Natural killer cell treated with Interleukin-12 subunit alpha and Interleukin-12 subunit beta and Interleukin-15 and Interleukin-18, amount 100 ng/mL, for 72 hours (primary cell): ENCODE results near the gene CCSER1. TPM values are rescaled to one million over a fixed set of nuclear protein-coding genes. Genes with fewer than 3 reads are reported as not detected.
"Not testable (repeated sequence)": the region's sequence is repeated elsewhere in the genome, so short reads cannot be mapped to it uniquely, and the experiment has no call there.

Experiments used
- ATAC-seq, 2 donors: fragments of 150-1000 bp; cut with Tn5 transposase in 1 of 2; sonication (Bioruptor Pico), chemical (Tn5 transposase) in 1 of 2; 2 replicates each; pipeline ENCODE4 v1.10.0; 2021
- DNase-seq: peaks from one replicate; pipeline ENCODE4 v3.0.0; 2022; ENCODE audit warnings: low spot score
- H3K27ac Mint-ChIP-seq, 2 donors: 1 replicate in 1 of 2; 2 replicates in 1 of 2; pipeline ENCODE4 v1.8.0; 2022; ENCODE audit warnings: mixed read lengths in 2 of 2, mild to moderate bottlenecking in 1 of 2, moderate library complexity in 1 of 2
- H3K27me3 Mint-ChIP-seq, 2 donors: 1 replicate in 1 of 2; 2 replicates in 1 of 2; pipeline ENCODE4 v1.8.0; 2022; ENCODE audit warnings: mixed read lengths in 2 of 2
- H3K36me3 Mint-ChIP-seq: one replicate; pipeline ENCODE4 v1.8.0; 2022; ENCODE audit warnings: mixed read lengths
- H3K4me1 Mint-ChIP-seq, 2 donors: 1 replicate in 1 of 2; 2 replicates in 1 of 2; pipeline ENCODE4 v1.8.0; 2022; ENCODE audit warnings: low read depth in 2 of 2, mixed read lengths in 2 of 2, mild to moderate bottlenecking in 1 of 2
- H3K4me3 Mint-ChIP-seq: one replicate; pipeline ENCODE4 v1.8.0; 2022; ENCODE audit warnings: mixed read lengths
- H3K9me3 Mint-ChIP-seq: 2 replicates; pipeline ENCODE4 v1.8.0; 2022; ENCODE audit warnings: mixed read lengths
- total RNA-seq, 2 donors: library from RNA; stranded (reverse); gene quantifications; one replicate each; pipeline ENCODE4 v1.2.3, GENCODE V29; 2022

CCSER1 gene
- total RNA-seq, 2 donors from 2014 or later, result 0.17 TPM; not detected in 1

DNA sequence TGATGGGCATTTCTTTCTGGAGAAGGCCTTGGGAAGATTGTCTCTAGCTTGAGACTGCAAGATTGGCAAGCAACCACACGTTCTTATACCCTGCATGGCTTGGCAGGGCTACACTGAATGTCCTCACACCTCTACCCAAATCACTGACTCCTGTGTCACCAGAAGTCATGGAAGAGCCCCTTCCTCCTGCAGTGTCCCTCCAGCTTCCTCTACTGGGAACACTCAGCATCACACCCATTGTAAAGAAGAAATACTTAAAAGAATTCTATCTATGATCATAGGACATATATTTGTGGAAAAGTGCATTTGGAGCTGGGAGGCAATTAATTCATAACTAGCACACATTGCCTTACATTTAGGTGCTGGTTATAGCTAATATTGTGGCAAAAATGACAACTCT, 113.1 kb downstream of the CCSER1 start:
- DNase-seq (no peak), ATAC-seq (no peak)
- no peaks in the 10 kb centered on the region for H3K27me3 Mint-ChIP-seq
- H3K27ac Mint-ChIP-seq, result no peak overlapping the region
- H3K9me3 Mint-ChIP-seq, result no peaks in the 10 kb centered on the region
- H3K4me3 Mint-ChIP-seq, result no peak overlapping the region
- no peaks in the 10 kb centered on the region for H3K4me1 Mint-ChIP-seq
- no peaks in the 10 kb centered on the region for H3K36me3 Mint-ChIP-seq

DNA sequence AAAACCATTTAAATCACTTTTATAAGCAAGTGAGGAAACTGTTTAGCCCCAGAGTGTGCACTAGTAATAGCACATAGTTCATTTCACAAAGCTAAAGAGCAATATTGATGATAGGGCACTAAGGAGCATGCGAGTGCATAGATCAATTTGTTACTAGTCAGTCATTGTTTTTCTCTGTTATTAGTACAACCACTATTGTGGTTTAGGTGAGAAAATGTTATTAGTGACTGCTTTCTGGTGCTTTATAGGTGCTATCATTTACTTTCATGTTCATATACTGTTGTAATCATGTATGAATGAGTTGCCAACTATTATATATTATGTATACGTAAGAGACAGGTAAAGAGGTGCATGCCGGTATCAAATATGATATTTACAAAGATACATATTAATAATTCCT, 113.8 kb downstream of the CCSER1 start:
- DNase-seq (no peak), ATAC-seq (no peak)
- Mint-ChIP-seq H3K36me3 (no peaks in the 10 kb centered on the region), H3K4me1 (no peaks in the 10 kb centered on the region), H3K27me3 (no peaks in the 10 kb centered on the region), H3K27ac (no peak overlapping the region), H3K9me3 (no peaks in the 10 kb centered on the region), H3K4me3 (no peak overlapping the region)

DNA sequence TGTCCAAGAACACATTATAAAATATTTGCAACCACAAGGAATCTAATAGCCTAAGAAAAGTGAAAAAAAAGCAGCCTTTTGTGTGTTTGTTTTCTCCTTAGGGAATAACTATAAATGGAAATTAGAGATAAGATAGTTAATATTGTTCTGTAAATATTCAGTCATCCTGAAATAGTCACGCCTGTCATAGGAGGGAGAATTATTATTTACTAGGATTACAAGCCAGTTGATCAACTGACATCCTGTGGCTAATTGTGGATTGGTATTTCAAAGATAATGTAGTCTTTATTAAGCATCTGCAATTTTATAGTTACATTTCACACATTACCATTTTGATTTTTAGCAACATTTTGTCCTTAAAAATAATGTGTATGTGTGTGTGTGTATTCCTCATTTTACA, 118.6 kb downstream of the CCSER1 start:
- H3K27me3 Mint-ChIP-seq, result no peaks in the 10 kb centered on the region
- H3K9me3 Mint-ChIP-seq, result no peaks in the 10 kb centered on the region
- DNase-seq, result no peak
- ATAC-seq, result no peak
- no peaks in the 10 kb centered on the region for H3K4me1 Mint-ChIP-seq
- H3K36me3 Mint-ChIP-seq, result no peaks in the 10 kb centered on the region
- H3K4me3 Mint-ChIP-seq, result no peak overlapping the region
- H3K27ac Mint-ChIP-seq, result no peak overlapping the region

DNA sequence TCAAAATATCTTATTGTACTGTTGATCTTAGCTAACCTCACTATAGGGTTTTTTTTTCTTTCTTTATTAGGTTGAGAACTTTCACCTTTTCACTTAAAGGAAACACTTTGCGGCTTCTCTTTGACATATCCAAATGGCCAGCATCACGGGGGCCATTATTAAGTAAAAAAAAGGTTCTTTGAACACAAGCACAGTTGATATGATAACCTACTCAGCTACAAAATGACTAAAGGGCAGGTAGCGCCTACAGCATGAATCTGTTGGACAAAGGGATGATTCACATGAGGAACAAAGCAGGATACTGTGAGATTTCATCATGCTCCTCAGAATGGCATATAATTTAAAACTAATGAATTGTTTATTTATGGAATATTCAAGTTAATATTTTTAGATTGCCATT, 119.6 kb downstream of the CCSER1 start:
- no peaks in the 10 kb centered on the region for H3K36me3 Mint-ChIP-seq
- H3K4me1 Mint-ChIP-seq, result no peaks in the 10 kb centered on the region
- H3K27me3 Mint-ChIP-seq, result no peaks in the 10 kb centered on the region
- ATAC-seq (no peak), DNase-seq (no peak)
- H3K4me3 Mint-ChIP-seq, result no peak overlapping the region
- no peak overlapping the region for H3K27ac Mint-ChIP-seq
- no peaks in the 10 kb centered on the region for H3K9me3 Mint-ChIP-seq

DNA sequence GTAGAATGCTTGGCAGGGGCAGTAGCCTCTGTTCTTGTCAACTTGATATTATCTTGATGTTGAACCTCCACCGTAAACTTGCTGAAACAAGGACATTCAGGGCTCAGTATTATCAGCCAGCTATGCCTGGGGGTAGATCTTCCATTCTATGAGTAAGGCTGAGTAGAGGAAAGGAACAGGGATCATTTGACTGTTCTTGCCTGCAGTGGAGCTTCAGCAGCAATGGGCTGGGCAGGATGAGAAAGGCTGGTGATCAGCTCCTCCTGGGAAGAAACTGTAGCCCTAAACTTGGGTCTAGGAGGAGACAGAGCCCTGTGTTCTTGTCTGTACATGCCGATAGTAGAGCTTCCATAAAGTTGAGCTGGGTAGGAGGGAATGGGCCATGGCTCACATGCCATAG, 127.2 kb downstream of the CCSER1 start:
- ATAC-seq (no peak), DNase-seq (no peak)
- peaks cover 10% of the 10 kb centered on the region for H3K9me3 Mint-ChIP-seq
- H3K36me3 Mint-ChIP-seq, result peaks cover 8% of the 10 kb centered on the region
- H3K27me3 Mint-ChIP-seq, result no peaks in the 10 kb centered on the region
- no peaks in the 10 kb centered on the region for H3K4me1 Mint-ChIP-seq
- H3K27ac Mint-ChIP-seq, result no peak overlapping the region
- H3K4me3 Mint-ChIP-seq, result no peak overlapping the region

DNA sequence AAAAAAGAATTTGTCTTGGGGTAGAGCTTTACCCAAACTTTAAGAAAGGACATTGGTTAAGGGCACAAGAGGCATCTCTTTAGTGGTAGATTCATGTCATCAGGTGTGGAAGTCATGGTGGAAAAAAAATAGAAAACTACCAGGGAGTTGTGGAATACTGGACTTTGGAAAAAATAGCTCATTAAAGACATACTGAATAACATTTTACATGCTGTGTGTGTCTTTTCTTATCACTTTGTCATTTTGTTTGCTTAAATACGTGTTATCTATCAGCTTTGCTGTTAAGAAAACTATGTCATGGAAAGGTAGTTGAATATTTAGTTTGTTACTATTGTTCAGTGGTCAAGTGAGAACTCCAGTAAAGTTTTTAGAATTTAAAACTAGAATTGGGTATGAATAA, 147.0 kb downstream of the CCSER1 start:
- Mint-ChIP-seq H3K36me3 (no peaks in the 10 kb centered on the region), H3K4me3 (no peak overlapping the region), H3K27ac (no peak overlapping the region), H3K4me1 (no peaks in the 10 kb centered on the region), H3K27me3 (no peaks in the 10 kb centered on the region), H3K9me3 (peaks cover 14% of the 10 kb centered on the region)
- ATAC-seq (no peak), DNase-seq (no peak)

DNA sequence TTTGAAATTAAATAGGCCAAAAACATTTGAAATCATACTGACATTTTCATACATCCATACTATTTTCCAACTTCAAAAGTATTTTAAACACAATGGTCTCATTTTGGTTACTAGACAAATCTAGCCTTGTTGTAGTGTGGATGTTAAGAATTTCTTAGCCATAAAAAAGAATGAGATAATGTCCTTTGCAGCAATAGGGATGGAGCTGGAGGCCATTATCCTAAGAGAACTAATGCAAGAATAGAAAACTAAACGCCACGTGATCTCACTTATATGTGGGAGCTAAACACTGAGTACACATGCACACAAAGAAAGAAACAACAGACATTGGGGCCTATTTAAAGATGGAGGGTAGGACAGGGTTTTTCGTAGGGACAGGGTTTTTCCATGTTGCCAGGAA, 153.8 kb downstream of the CCSER1 start:
- H3K9me3 Mint-ChIP-seq, result no peaks in the 10 kb centered on the region
- H3K36me3 Mint-ChIP-seq, result no peaks in the 10 kb centered on the region
- no peak overlapping the region for H3K27ac Mint-ChIP-seq
- DNase-seq, result no peak
- ATAC-seq, result no peak
- no peaks in the 10 kb centered on the region for H3K27me3 Mint-ChIP-seq
- no peak overlapping the region for H3K4me3 Mint-ChIP-seq
- H3K4me1 Mint-ChIP-seq, result no peaks in the 10 kb centered on the region

DNA sequence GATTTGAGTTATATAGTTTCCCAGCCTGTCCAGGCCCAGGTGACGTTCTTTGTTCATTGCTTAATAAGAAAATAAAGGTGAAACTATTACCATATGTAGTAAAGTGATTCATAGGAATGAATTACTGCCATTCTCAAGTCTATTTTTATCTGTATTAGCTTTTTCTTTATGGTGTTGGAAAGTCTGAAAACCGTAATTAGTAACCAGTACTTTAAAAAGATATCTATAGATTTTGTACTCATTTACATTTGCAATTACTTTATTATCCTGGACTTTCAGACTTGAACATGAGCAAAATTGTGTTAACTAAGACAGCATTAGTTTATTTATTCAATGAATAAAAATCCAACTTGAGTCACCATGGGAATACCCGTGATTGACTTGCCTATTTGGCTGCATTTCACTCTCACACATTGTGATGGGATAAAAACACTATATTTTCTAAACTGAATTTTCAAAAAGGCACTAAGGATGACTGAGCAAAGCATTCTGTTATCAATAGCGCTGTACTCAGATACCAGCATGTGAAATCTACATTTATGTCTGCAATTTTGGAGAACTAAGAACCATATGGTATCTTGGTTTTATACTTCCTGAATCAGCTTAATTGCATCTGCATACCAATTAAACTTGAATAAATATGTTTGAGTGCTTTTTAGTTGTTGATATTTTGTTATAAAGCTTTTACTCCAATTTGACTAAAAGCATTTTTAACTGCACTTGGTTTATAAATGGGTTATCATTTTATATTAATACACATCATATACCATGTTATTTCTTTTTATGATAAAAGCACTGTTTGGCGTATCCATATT, 154.6 kb downstream of the CCSER1 start:
- Mint-ChIP-seq H3K4me1 (no peaks in the 10 kb centered on the region), H3K27ac (no peak overlapping the region), H3K9me3 (no peaks in the 10 kb centered on the region), H3K4me3 (no peak overlapping the region), H3K36me3 (no peaks in the 10 kb centered on the region), H3K27me3 (no peaks in the 10 kb centered on the region)
- ATAC-seq (no peak), DNase-seq (no peak)

DNA sequence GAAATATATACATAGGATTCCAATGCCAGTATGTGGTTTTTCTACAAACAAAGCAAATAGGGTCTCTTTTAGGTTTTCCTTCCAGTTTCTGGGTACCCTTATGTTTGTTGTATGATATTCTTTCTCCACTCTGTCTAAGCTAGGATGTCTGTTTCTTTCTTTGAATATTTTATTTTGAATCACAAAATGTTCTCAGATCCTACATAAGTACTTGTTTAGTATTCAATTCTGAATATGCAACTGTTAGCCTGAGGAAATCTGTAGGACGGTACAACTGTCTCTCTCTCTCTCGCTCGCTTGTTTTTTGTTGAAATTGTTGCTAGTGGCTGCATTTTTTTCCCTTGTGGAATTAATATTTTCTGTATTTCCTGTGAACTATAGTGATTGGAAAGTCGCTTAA, 163.2 kb downstream of the CCSER1 start:
- Mint-ChIP-seq H3K27ac (no peak overlapping the region), H3K9me3 (no peaks in the 10 kb centered on the region)
- ATAC-seq, result no peak

DNA sequence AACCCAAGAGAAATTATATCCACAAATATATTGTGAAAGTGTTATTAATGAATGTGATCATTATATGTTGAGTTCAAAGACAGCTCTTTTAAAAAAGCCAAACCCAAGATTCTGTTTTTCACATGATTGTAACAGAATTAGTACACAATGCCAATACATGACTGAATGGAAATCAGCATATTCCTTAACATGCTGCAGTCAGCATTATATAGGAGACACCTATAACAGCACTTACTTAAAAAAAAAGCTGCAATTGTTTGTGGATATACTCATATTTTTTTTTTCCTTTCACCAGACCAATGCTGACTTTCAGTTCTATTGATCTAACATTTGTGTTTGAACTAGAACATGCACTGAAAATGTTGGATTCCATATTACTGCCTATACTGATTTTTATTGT, 165.2 kb downstream of the CCSER1 start:
- no peaks in the 10 kb centered on the region for H3K27me3 Mint-ChIP-seq
- no peak overlapping the region for H3K27ac Mint-ChIP-seq
- no peaks in the 10 kb centered on the region for H3K36me3 Mint-ChIP-seq
- no peak for ATAC-seq
- no peaks in the 10 kb centered on the region for H3K4me1 Mint-ChIP-seq
- no peak for DNase-seq
- no peaks in the 10 kb centered on the region for H3K9me3 Mint-ChIP-seq
- H3K4me3 Mint-ChIP-seq, result no peak overlapping the region

More for the DNA sequence above, 163.2 kb downstream of the CCSER1 start:
- no peak for DNase-seq
- no peaks in the 10 kb centered on the region for H3K27me3 Mint-ChIP-seq
- H3K4me1 Mint-ChIP-seq, result no peaks in the 10 kb centered on the region
- no peak overlapping the region for H3K4me3 Mint-ChIP-seq
- no peaks in the 10 kb centered on the region for H3K36me3 Mint-ChIP-seq

DNA sequence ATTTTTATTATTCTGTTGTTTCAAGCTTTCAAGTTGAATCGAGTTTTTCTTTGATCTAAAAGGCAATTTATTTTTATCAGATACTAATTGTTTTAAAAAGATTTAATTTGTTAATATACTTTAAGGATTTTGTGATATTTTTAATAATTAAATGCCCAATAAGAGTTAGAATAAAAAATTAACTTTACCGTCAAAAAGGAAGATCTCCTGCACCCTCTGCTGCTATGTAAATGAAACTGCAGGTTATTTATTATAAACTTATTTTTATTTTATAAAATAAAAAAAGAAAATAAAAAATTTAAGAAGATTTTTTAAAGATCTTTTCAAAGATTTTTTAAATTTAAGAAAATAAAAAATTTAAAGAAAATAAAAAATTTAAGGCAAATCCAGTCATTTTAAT, 166.1 kb downstream of the CCSER1 start:
- H3K36me3 Mint-ChIP-seq, result no peaks in the 10 kb centered on the region
- DNase-seq (no peak), ATAC-seq (no peak)
- H3K4me3 Mint-ChIP-seq, result no peak overlapping the region
- H3K4me1 Mint-ChIP-seq, result no peaks in the 10 kb centered on the region
- no peak overlapping the region for H3K27ac Mint-ChIP-seq
- H3K27me3 Mint-ChIP-seq, result no peaks in the 10 kb centered on the region
- no peaks in the 10 kb centered on the region for H3K9me3 Mint-ChIP-seq

DNA sequence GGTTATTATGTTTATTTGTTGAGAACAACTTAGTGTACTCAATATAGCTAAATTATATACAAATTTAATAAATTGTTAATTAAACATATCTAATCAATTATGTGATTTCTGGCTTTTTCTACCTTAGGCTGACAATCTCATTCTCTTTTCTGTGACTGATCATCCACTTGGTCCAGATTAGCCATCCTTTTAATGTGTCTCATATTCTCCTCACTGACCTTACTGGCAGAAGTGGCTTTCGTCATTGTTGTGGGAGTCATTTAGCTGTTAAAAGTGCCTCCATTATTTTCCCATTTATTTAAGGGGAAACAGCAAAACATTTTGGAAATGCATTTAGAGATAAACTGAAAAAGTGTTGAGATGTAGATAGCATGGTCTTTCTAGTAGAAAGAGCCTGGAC, 172.2 kb downstream of the CCSER1 start:
- no peak overlapping the region for H3K27ac Mint-ChIP-seq
- no peaks in the 10 kb centered on the region for H3K4me1 Mint-ChIP-seq
- no peak overlapping the region for H3K4me3 Mint-ChIP-seq
- H3K36me3 Mint-ChIP-seq, result no peaks in the 10 kb centered on the region
- ATAC-seq (no peak), DNase-seq (no peak)
- H3K27me3 Mint-ChIP-seq, result peaks cover 0 to 2% of the 10 kb centered on the region in 2 donors
- no peaks in the 10 kb centered on the region for H3K9me3 Mint-ChIP-seq

DNA sequence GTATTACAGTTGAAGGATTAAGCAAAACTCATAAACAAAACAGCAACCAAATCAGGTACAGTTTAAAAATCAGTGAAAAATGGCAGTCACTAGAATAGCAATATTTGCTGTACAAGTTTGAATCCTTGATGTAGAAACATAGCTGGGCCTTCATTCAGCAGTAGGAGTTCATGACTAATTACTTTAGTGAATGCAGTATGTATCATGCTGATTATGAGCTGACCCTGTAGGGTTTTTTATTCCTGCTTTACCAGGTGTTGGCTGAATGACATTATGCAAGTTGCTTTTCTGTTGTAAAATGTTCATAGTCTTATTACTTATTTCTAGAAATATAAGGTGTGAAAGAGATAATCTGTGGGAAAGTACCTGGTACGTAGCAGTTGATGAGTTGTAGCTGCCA, 179.6 kb downstream of the CCSER1 start:
- no peak for DNase-seq
- no peaks in the 10 kb centered on the region for H3K9me3 Mint-ChIP-seq
- H3K27me3 Mint-ChIP-seq, result peaks cover 0 to 2% of the 10 kb centered on the region in 2 donors
- H3K4me3 Mint-ChIP-seq, result no peak overlapping the region
- H3K36me3 Mint-ChIP-seq, result no peaks in the 10 kb centered on the region
- ATAC-seq, result no peak
- H3K27ac Mint-ChIP-seq, result no peak overlapping the region
- no peaks in the 10 kb centered on the region for H3K4me1 Mint-ChIP-seq

DNA sequence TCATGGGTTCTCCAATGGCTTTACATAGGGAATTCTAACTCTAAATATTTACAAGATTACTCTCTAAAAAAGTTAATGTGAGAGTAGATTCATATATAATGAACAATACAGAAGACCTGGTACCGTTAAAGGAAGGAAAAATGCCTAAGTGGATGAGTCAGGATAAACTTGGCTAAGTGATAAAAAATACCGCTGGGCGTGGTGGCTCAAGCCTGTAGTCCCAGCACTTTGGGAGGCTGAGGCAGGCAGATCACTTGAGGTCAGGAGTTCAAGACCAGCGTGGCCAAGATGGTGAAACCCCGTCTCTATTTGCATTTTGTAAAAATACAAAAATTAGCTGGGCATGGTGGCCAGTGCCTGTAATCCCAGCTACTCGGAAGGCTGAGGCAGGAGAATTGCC, 189.9 kb downstream of the CCSER1 start:
- H3K27ac Mint-ChIP-seq, H3K9me3 Mint-ChIP-seq, ATAC-seq, H3K27me3 Mint-ChIP-seq, H3K4me3 Mint-ChIP-seq, DNase-seq, H3K4me1 Mint-ChIP-seq, H3K36me3 Mint-ChIP-seq: not testable (repeated sequence)

DNA sequence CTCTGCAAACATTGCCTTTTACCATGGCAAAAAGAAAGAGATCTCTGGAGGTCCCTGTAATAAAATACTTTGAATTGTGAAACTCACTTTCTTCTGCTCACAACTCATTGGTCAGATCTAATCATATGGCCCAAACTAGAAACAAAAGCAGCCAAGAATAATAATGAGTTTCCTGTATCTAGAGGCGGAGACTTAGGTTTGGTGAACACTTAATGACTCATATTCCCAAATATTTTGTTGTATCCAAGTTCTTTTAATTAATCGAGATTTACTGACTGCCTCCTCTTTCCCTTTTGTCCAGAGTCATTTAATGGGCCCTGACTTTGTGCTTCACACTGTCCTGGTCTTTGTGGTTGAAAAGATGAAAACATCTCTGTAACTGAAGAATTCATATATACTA, 190.6 kb downstream of the CCSER1 start:
- no peak for ATAC-seq
- H3K4me3 Mint-ChIP-seq, result no peak overlapping the region
- no peaks in the 10 kb centered on the region for H3K9me3 Mint-ChIP-seq
- no peaks in the 10 kb centered on the region for H3K27me3 Mint-ChIP-seq
- DNase-seq, result no peak
- H3K27ac Mint-ChIP-seq, result no peak overlapping the region
- H3K4me1 Mint-ChIP-seq, result no peaks in the 10 kb centered on the region
- H3K36me3 Mint-ChIP-seq, result no peaks in the 10 kb centered on the region
